ENCODE data around the gene FER. TPM values are rescaled to one million over a fixed set of nuclear protein-coding genes. Genes with fewer than 3 reads are reported as not detected.

FER gene
- total and polyA plus RNA-seq, 9 of the 15 experiments (the other 6 are each of a cell fraction or from before 2014, with no cell fraction given) = 6.7 to 18.2 (median 8.9) TPM

GRCh38 chr5:108727651-108728565 is 19.8 kb upstream of the FER start (continued):
- TF ChIP-seq, protein P1, sequence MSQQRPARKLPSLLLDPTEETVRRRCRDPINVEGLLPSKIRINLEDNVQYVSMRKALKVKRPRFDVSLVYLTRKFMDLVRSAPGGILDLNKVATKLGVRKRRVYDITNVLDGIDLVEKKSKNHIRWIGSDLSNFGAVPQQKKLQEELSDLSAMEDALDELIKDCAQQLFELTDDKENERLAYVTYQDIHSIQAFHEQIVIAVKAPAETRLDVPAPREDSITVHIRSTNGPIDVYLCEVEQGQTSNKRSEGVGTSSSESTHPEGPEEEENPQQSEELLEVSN (IDR thresholded peaks at IDR 0.05; ENCODE audit: borderline replicate concordance in 1 of 2, extremely low read depth in 1 of 2, insufficient read depth in 1 of 2, insufficient read length in 1 of 2, low read depth in 1 of 2, low read length in 1 of 2, poor library complexity in 1 of 2, severe bottlenecking in 1 of 2) = peak; percentile 93
- TF ChIP-seq BCL6 (CRISPR knock-in tag; IDR thresholded peaks at IDR 0.05) (no peak), SAP30 (IDR thresholded peaks at IDR 0.05; ENCODE audit: borderline replicate concordance, insufficient read depth, low read depth, low read length, poor library complexity, severe bottlenecking) (peak; percentile 54), ARID2 (IDR thresholded peaks at IDR 0.05) (no peak), ZNF212 (CRISPR knock-in tag; IDR thresholded peaks at IDR 0.05) (no peak), ZNF253 (CRISPR knock-in tag; conservative IDR thresholded peaks at IDR 0.05) (no peak), RAD21 (CRISPR knock-in tag; conservative IDR thresholded peaks at IDR 0.05 in 1 of 2, IDR thresholded peaks at IDR 0.05 in 1 of 2) (peak; percentile 16 to 18; a peak in 1 of 4 replicates), PHB (CRISPR knock-in tag; IDR thresholded peaks at IDR 0.05) (no peak), ZBTB40 (IDR thresholded peaks at IDR 0.05) (0 out of 2 replicates have a peak, but pooled peaks have one; percentile 17), ZBTB40 (CRISPR knock-in tag; IDR thresholded peaks at IDR 0.05) (no peak)
- TF ChIP-seq, protein P2, sequence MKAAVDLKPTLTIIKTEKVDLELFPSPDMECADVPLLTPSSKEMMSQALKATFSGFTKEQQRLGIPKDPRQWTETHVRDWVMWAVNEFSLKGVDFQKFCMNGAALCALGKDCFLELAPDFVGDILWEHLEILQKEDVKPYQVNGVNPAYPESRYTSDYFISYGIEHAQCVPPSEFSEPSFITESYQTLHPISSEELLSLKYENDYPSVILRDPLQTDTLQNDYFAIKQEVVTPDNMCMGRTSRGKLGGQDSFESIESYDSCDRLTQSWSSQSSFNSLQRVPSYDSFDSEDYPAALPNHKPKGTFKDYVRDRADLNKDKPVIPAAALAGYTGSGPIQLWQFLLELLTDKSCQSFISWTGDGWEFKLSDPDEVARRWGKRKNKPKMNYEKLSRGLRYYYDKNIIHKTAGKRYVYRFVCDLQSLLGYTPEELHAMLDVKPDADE (conservative IDR thresholded peaks at IDR 0.05; ENCODE audit: control insufficient read depth, low read depth, low read length) = no peak
- TF ChIP-seq, protein P3, sequence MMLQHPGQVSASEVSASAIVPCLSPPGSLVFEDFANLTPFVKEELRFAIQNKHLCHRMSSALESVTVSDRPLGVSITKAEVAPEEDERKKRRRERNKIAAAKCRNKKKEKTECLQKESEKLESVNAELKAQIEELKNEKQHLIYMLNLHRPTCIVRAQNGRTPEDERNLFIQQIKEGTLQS (IDR thresholded peaks at IDR 0.05) = peak; percentile 94
- TF ChIP-seq, protein P3 (CRISPR knock-in tag; conservative IDR thresholded peaks at IDR 0.05) = no peak; the same call in 1 of the 2 replicates
